ENCODE data around the gene COX7C. TPM values are rescaled to one million over a fixed set of nuclear protein-coding genes. Genes with fewer than 3 reads are reported as not detected.
"Not testable (repeated sequence)": the region's sequence is repeated elsewhere in the genome, so short reads cannot be mapped to it uniquely, and the experiment has no call there.

COX7C gene, protein sequence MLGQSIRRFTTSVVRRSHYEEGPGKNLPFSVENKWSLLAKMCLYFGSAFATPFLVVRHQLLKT
- 1,292 and 1,315 TPM in 2 replicates for total RNA-seq (2021)
- long read RNA-seq, transcript COX7C-205 (3 exons, 369 nt), result minor isoform, 15 of 240 reads
- long read RNA-seq, transcript COX7C-201 (3 exons, 666 nt), result major isoform, 208 of 240 reads
- long read RNA-seq, partial matches to known transcripts, result 3 of 240 reads
- long read RNA-seq, other reads (novel, unspliced or antisense), result 11 of 240 reads

DNA sequence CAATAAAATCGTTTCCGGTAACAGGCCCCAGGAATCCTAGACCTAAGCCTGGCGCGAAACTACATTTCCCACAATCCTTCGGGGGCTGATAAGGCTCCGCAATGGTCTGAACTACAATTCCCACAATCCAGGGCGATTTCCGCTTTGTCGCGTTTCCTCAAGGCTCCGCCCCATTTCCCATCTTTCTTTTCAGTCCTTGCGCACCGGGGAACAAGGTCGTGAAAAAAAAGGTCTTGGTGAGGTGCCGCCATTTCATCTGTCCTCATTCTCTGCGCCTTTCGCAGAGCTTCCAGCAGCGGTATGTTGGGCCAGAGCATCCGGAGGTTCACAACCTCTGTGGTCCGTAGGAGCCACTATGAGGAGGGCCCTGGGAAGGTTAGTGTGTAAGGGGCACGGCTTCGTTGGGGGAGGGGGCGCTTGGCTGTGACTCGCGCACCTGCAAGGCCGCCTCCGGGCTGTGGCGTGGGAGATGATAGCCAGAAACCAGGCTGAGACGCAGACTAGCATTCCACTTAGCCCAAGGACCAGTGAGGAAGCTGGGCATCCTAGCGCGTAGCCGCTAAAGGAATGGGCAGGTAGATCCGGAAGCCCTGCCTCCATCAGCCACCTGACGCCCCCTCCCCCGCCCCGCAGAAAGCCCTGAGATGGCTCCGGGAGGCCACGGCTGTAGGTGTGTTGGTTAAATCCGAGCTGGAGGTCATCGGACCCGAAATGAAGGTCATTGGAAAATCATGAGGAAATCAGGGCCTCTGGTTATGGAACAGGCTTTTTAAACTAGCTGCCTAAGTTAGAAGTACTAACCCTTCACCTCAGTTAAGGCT, at the start of gene COX7C:
Gene COX7C, plus strand, starts transcription at position 186 of the 821 bp plus-strand sequence. Its CDS starts 115 bp downstream, at position 301.
- peaks cover 22 to 25% of the 10 kb centered on the region in 2 experiments for H3K4me1 Mint-ChIP-seq
- no peak within 1 kb of the TSS for H3T11ph ChIP-seq (ENCODE audit: low read length)
- DNase-seq, result peak; percentile 94
- no peaks in the 10 kb centered on the region for H4K20me1 ChIP-seq (ENCODE audit: control insufficient read depth, insufficient read depth, insufficient read length)
- H3K14ac ChIP-seq (ENCODE audit: insufficient read depth, low read length), result peak within 1 kb of the TSS; percentile 99
- H3K4me2 ChIP-seq (ENCODE audit: insufficient read depth, insufficient read length, low read length), result peak within 1 kb of the TSS; percentile 83
- peak within 1 kb of the TSS; percentile 31 for H3K23ac ChIP-seq (ENCODE audit: insufficient read length, low read depth, low read length)
- peak within 1 kb of the TSS; percentile 46 for H4K91ac ChIP-seq (ENCODE audit: insufficient read length, low read depth, low read length)
- H3K23me2 ChIP-seq (ENCODE audit: insufficient read length, low read depth, low read length, poor library complexity, severe bottlenecking), result no peaks in the 10 kb centered on the region
- H3K9ac ChIP-seq (ENCODE audit: extremely low read depth, insufficient read length, low read length), result peak within 1 kb of the TSS; percentile 99
- peak within 1 kb of the TSS; percentile 100 for H3K27ac Mint-ChIP-seq
- H3K4ac ChIP-seq (ENCODE audit: low read depth, low read length), result peak within 1 kb of the TSS; percentile 66; the same call in 1 of the 2 replicates
- no CpG with 5 or more reads among the region's 41 CpGs for WGBS (ENCODE audit: extremely low coverage, insufficient read length, low lambda C conversion rate)
- peak within 1 kb of the TSS; percentile 86 for H4K8ac ChIP-seq (replicated peaks; ENCODE audit: insufficient read length, low read depth, low read length)
- H2BK12ac ChIP-seq (ENCODE audit: insufficient read length, low read depth, low read length), result no peak within 1 kb of the TSS
- peak within 1 kb of the TSS; percentile 99 for H3K18ac ChIP-seq (ENCODE audit: insufficient read length, low read depth, low read length)
- 0 out of 5 replicates have a peak, but pooled peaks cover 0 to 3% of the 10 kb centered on the region in 2 experiments for H3K9me3 Mint-ChIP-seq
- peak within 1 kb of the TSS; percentile 99 to 100 for H3K4me3 Mint-ChIP-seq
- no peak within 1 kb of the TSS for H2BK120ac ChIP-seq (ENCODE audit: low read depth, low read length, poor library complexity, severe bottlenecking)
- peaks cover 9% of the 10 kb centered on the region; the same call in 1 of the 2 replicates for H3K79me2 ChIP-seq (ENCODE audit: insufficient read depth, low read length)
- no peaks in the 10 kb centered on the region for H3K27me3 ChIP-seq (ENCODE audit: insufficient read depth, low read length)
- peak within 1 kb of the TSS; percentile 82 for H3K56ac ChIP-seq (ENCODE audit: insufficient read length, low read depth, low read length)
- H2AK5ac ChIP-seq (ENCODE audit: insufficient read length, low read length), result no peak within 1 kb of the TSS
- H3K36me3 Mint-ChIP-seq (ENCODE audit: insufficient read depth in 1 of 3, low read depth in 3 of 3), result peaks cover 35 to 52% (median 45%) of the 10 kb centered on the region in 3 experiments; a peak in 6 of 7 replicates
- TF ChIP-seq, protein P1, sequence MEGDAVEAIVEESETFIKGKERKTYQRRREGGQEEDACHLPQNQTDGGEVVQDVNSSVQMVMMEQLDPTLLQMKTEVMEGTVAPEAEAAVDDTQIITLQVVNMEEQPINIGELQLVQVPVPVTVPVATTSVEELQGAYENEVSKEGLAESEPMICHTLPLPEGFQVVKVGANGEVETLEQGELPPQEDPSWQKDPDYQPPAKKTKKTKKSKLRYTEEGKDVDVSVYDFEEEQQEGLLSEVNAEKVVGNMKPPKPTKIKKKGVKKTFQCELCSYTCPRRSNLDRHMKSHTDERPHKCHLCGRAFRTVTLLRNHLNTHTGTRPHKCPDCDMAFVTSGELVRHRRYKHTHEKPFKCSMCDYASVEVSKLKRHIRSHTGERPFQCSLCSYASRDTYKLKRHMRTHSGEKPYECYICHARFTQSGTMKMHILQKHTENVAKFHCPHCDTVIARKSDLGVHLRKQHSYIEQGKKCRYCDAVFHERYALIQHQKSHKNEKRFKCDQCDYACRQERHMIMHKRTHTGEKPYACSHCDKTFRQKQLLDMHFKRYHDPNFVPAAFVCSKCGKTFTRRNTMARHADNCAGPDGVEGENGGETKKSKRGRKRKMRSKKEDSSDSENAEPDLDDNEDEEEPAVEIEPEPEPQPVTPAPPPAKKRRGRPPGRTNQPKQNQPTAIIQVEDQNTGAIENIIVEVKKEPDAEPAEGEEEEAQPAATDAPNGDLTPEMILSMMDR (conservative IDR thresholded peaks at IDR 0.05), result no peak
- H2BK5ac ChIP-seq (ENCODE audit: insufficient read length, low read length), result peak within 1 kb of the TSS; percentile 97
- no peak within 1 kb of the TSS for H2BK15ac ChIP-seq (ENCODE audit: low read depth, low read length)
- no peaks in the 10 kb centered on the region for H3K9me3 ChIP-seq (ENCODE audit: control insufficient read depth, low read depth, low read length)
- H4K5ac ChIP-seq (ENCODE audit: insufficient read length, low read depth, low read length), result peak within 1 kb of the TSS; percentile 89
- H3K27me3 Mint-ChIP-seq (ENCODE audit: low read depth), result no peaks in the 10 kb centered on the region
- no peaks in the 10 kb centered on the region for H3K79me1 ChIP-seq (ENCODE audit: insufficient read depth, low read depth, low read length, poor library complexity, severe bottlenecking)
- 0 out of 2 replicates have a peak, but pooled peaks cover 2% of the 10 kb centered on the region for H3K4me1 ChIP-seq (ENCODE audit: insufficient read depth, low read length)
- no peak within 1 kb of the TSS for H2AFZ ChIP-seq (ENCODE audit: low read length)
- H3K27ac ChIP-seq (ENCODE audit: insufficient read length, low read depth, low read length), result peak within 1 kb of the TSS; percentile 67
- H2BK20ac ChIP-seq (ENCODE audit: low read depth, low read length, poor library complexity, severe bottlenecking), result no peak within 1 kb of the TSS

DNA sequence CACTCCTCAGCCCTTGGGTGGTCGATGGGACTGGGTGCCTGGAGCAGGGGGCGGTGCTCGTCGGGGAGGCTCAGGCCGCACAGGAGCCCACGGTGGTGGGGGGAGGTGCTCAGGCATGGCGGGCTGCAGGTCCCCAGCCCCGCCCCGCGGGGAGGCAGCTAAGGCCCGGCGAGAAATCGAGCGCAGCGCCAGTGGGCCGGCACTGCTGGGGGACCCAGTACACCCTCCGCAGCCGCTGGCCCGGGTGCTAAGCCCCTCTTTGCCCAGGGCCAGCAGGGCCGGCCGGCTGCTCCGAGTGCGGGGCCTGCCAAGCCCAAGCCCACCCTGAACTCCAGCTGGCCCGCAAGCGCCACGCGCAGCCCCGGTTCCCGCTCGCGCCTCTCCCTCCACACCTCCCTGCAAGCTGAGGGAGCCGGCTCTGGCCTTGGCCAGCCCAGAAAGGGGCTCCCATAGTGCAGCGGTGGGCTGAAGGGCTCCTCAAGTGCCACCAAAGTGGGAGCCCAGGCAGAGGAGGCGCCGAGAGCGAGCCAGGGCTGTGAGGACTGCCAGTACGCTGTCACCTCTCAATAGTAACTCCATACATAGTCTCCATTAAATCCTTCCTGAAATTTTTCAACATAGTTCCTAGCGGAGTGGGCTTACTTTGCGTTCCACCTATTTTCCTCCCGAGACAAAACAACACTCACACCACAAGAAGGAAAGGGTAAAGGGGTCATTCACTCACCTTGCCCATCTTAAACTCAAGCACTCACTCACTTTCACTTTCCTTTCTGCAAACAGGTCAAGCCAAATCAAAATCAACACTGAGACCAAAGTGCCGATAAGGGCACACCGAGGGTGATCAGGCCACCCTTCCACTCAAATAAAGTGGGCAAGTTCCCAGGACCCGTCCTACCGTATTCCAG, 48.0 kb upstream of the COX7C start:
- not testable (repeated sequence) for H3K27me3 Mint-ChIP-seq (ENCODE audit: low read depth); H2AK5ac ChIP-seq (ENCODE audit: insufficient read length, low read length); H3K79me2 ChIP-seq (ENCODE audit: insufficient read depth, low read length); H3K4me2 ChIP-seq (ENCODE audit: insufficient read depth, insufficient read length, low read length); H3K18ac ChIP-seq (ENCODE audit: insufficient read length, low read depth, low read length); H2BK20ac ChIP-seq (ENCODE audit: low read depth, low read length, poor library complexity, severe bottlenecking); H3K4me3 Mint-ChIP-seq; H3K56ac ChIP-seq (ENCODE audit: insufficient read length, low read depth, low read length); H4K5ac ChIP-seq (ENCODE audit: insufficient read length, low read depth, low read length); H3K9me3 ChIP-seq (ENCODE audit: control insufficient read depth, low read depth, low read length); H3K9me3 Mint-ChIP-seq; H3K4ac ChIP-seq (ENCODE audit: low read depth, low read length); H4K91ac ChIP-seq (ENCODE audit: insufficient read length, low read depth, low read length); H2BK15ac ChIP-seq (ENCODE audit: low read depth, low read length); H3K23ac ChIP-seq (ENCODE audit: insufficient read length, low read depth, low read length); H2BK5ac ChIP-seq (ENCODE audit: insufficient read length, low read length); H3K36me3 Mint-ChIP-seq (ENCODE audit: insufficient read depth in 1 of 3, low read depth in 3 of 3); H3K27me3 ChIP-seq (ENCODE audit: insufficient read depth, low read length); H3K14ac ChIP-seq (ENCODE audit: insufficient read depth, low read length); H2BK12ac ChIP-seq (ENCODE audit: insufficient read length, low read depth, low read length); H3T11ph ChIP-seq (ENCODE audit: low read length); H2BK120ac ChIP-seq (ENCODE audit: low read depth, low read length, poor library complexity, severe bottlenecking); H2AFZ ChIP-seq (ENCODE audit: low read length); DNase-seq; H3K23me2 ChIP-seq (ENCODE audit: insufficient read length, low read depth, low read length, poor library complexity, severe bottlenecking); H4K8ac ChIP-seq (replicated peaks; ENCODE audit: insufficient read length, low read depth, low read length); H3K4me1 ChIP-seq (ENCODE audit: insufficient read depth, low read length); H4K20me1 ChIP-seq (ENCODE audit: control insufficient read depth, insufficient read depth, insufficient read length); H3K27ac ChIP-seq (ENCODE audit: insufficient read length, low read depth, low read length); H3K79me1 ChIP-seq (ENCODE audit: insufficient read depth, low read depth, low read length, poor library complexity, severe bottlenecking); H3K4me1 Mint-ChIP-seq; H3K9ac ChIP-seq (ENCODE audit: extremely low read depth, insufficient read length, low read length)
- peak overlapping the region in 1 of 3 experiments; percentile 19; a peak in 1 of 7 replicates for H3K27ac Mint-ChIP-seq
- no CpG with 5 or more reads among the region's 44 CpGs for WGBS (ENCODE audit: extremely low coverage, insufficient read length, low lambda C conversion rate)

Measured in H9 (cell line).